Endothelial cell of umbilical vein (primary cell): ENCODE results near the gene ALDOA.

ENCODE experiments used
- EZH2 ChIP-seq: IDR thresholded peaks from 2 replicates; pipeline ENCODE4 v1.6.1; 2012; ENCODE audit warnings: borderline replicate concordance, low read depth, mild to moderate bottlenecking, moderate library complexity, low read length, inconsistent platforms; ENCODE audit not compliant: severe bottlenecking
- FOS ChIP-seq: IDR thresholded peaks from 2 replicates; pipeline ENCODE4 v1.6.1; 2011; ENCODE audit warnings: mild to moderate bottlenecking, low read length, moderate library complexity, borderline replicate concordance; ENCODE audit not compliant: insufficient read depth
- GATA2 ChIP-seq: IDR thresholded peaks from 2 replicates; pipeline ENCODE4 v1.7.0; 2011; ENCODE audit warnings: low read depth, mild to moderate bottlenecking, moderate library complexity, mixed read lengths, low read length; ENCODE audit not compliant: insufficient read length, insufficient read depth
- JUN ChIP-seq: IDR thresholded peaks from 2 replicates; pipeline ENCODE4 v1.6.1; 2011; ENCODE audit warnings: borderline replicate concordance, low read depth; ENCODE audit not compliant: insufficient read length, insufficient read depth
- POLR2A ChIP-seq: IDR thresholded peaks from 2 replicates; pipeline ENCODE4 v1.6.1; 2012; ENCODE audit warnings: low read depth, mild to moderate bottlenecking, control low read depth, low read length
- TF ChIP-seq, protein P1 (sequence below), 2 donors: IDR thresholded peaks; 1 replicate in 1 of 2; 2 replicates in 1 of 2; pipeline ENCODE4 v1.5.1; 2011; ENCODE audit warnings: low read length in 2 of 2, mild to moderate bottlenecking in 2 of 2, moderate library complexity in 2 of 2, control low read depth in 1 of 2, inconsistent platforms in 1 of 2, low read depth in 1 of 2; ENCODE audit not compliant: insufficient read depth in 1 of 2; ENCODE audit errors: extremely low read depth in 1 of 2
- TF ChIP-seq, protein P2 (sequence below): IDR thresholded peaks from 2 replicates; pipeline ENCODE4 v1.6.1; 2011; ENCODE audit not compliant: insufficient read depth, insufficient read length

DNA sequence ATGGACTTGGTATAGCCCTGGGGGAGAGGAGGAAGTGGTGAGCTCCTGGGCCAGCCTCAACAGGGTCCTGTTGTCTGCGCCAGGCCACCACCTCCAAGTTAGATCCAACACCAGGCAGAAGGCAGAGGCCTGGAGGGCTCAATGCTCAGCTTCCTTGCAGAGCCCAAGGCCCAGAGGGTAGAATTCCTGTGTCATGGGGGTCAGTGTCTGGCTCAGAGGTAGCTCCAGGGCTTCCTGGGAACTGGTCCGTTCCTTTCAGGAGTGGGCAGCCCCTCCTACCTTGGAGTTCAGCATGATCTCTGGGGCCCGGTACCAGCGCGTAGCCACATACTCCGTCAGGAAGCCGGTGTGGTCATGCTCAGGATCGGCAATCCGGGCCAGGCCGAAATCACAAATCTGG is 52.2 kb downstream of the ALDOA start:
- no peak for TF ChIP-seq POLR2A
- TF ChIP-seq, protein P1, sequence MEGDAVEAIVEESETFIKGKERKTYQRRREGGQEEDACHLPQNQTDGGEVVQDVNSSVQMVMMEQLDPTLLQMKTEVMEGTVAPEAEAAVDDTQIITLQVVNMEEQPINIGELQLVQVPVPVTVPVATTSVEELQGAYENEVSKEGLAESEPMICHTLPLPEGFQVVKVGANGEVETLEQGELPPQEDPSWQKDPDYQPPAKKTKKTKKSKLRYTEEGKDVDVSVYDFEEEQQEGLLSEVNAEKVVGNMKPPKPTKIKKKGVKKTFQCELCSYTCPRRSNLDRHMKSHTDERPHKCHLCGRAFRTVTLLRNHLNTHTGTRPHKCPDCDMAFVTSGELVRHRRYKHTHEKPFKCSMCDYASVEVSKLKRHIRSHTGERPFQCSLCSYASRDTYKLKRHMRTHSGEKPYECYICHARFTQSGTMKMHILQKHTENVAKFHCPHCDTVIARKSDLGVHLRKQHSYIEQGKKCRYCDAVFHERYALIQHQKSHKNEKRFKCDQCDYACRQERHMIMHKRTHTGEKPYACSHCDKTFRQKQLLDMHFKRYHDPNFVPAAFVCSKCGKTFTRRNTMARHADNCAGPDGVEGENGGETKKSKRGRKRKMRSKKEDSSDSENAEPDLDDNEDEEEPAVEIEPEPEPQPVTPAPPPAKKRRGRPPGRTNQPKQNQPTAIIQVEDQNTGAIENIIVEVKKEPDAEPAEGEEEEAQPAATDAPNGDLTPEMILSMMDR (IDR thresholded peaks at IDR 0.05; ENCODE audit: extremely low read depth in 1 of 2, insufficient read depth in 1 of 2, low read depth in 1 of 2, low read length in 2 of 2) = no peak
- TF ChIP-seq EZH2 = no peak
- TF ChIP-seq GATA2 = no peak
- TF ChIP-seq FOS = no peak
- TF ChIP-seq, protein P2, sequence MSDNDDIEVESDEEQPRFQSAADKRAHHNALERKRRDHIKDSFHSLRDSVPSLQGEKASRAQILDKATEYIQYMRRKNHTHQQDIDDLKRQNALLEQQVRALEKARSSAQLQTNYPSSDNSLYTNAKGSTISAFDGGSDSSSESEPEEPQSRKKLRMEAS = no peak
- TF ChIP-seq JUN = no peak
